MM.1S (cell line): ENCODE measurements around the gene RILPL1.
"Not testable (repeated sequence)": the region's sequence is repeated elsewhere in the genome, so short reads cannot be mapped to it uniquely, and the experiment has no call there.

Experiments
- DNase-seq: peaks from one replicate; pipeline ENCODE4 v3.0.0-alpha.2; 2015
- H2AFZ ChIP-seq: fragments of 300-600 bp; sonication (generic); 2 replicates; pipeline ENCODE4 v1.6.0; 2016; ENCODE audit warnings: antibody characterized with exemption, low read length
- H3F3A ChIP-seq: fragments of 300-600 bp; sonication (generic); 2 replicates; pipeline ENCODE4 v1.6.1; 2016; ENCODE audit warnings: mild to moderate bottlenecking, antibody characterized with exemption, low read length, moderate library complexity, mixed read lengths; ENCODE audit not compliant: insufficient read depth
- H3K27ac ChIP-seq: fragments of 300-600 bp; sonication (generic); 2 replicates; pipeline ENCODE4 v1.5.1; 2016; ENCODE audit warnings: mild to moderate bottlenecking, low read length
- H3K27me3 ChIP-seq: fragments of 300-600 bp; sonication (generic); replicated peaks from 2 replicates; pipeline ENCODE4 v1.6.0; 2016; ENCODE audit warnings: low read length; ENCODE audit not compliant: insufficient read depth
- H3K36me3 ChIP-seq: fragments of 300-600 bp; sonication (generic); replicated peaks from 2 replicates; pipeline ENCODE4 v1.6.1; 2016; ENCODE audit warnings: mild to moderate bottlenecking, low read length, mixed read lengths; ENCODE audit not compliant: insufficient read depth
- H3K4me1 ChIP-seq: fragments of 300-600 bp; sonication (generic); 2 replicates; pipeline ENCODE4 v1.6.1; 2016; ENCODE audit warnings: low read length, mixed read lengths
- H3K4me2 ChIP-seq: fragments of 300-600 bp; sonication (generic); 2 replicates; pipeline ENCODE4 v1.6.0; 2016; ENCODE audit warnings: low read depth, low read length
- H3K4me3 ChIP-seq: fragments of 300-600 bp; sonication (generic); 2 replicates; pipeline ENCODE4 v1.5.1; 2016; ENCODE audit warnings: low read length, mixed read lengths
- H3K79me2 ChIP-seq: fragments of 300-600 bp; sonication (generic); 2 replicates; pipeline ENCODE4 v1.6.1; 2016; ENCODE audit warnings: mixed run types, low read length, mixed read lengths
- H3K9ac ChIP-seq: fragments of 300-600 bp; sonication (generic); 2 replicates; pipeline ENCODE4 v1.6.1; 2016; ENCODE audit warnings: low read length, mixed read lengths
- H3K9me2 ChIP-seq: fragments of 300-600 bp; sonication (generic); replicated peaks from 2 replicates; pipeline ENCODE4 v1.6.1; 2016; ENCODE audit warnings: mild to moderate bottlenecking, low read length, mixed read lengths; ENCODE audit not compliant: insufficient read depth
- H3K9me3 ChIP-seq: fragments of 300-600 bp; sonication (generic); replicated peaks from 2 replicates; pipeline ENCODE4 v1.6.1; 2016; ENCODE audit warnings: mild to moderate bottlenecking, low read length, mixed read lengths; ENCODE audit not compliant: insufficient read depth
- H4K20me1 ChIP-seq: fragments of 300-600 bp; sonication (generic); 2 replicates; pipeline ENCODE4 v1.6.1; 2016; ENCODE audit warnings: mild to moderate bottlenecking, low read length, moderate library complexity, mixed read lengths; ENCODE audit not compliant: insufficient read depth
- EZH2 ChIP-seq: fragments of 300-600 bp; sonication (generic); optimal IDR thresholded peaks from 2 replicates; pipeline ENCODE3; 2017; ENCODE audit warnings: low read depth, mild to moderate bottlenecking, antibody characterized with exemption, low read length, mixed read lengths
- EZH2phosphoT487 ChIP-seq: fragments of 300-600 bp; sonication (generic); IDR thresholded peaks from 2 replicates; pipeline ENCODE4 v1.6.1; 2018; ENCODE audit warnings: antibody characterized with exemption, low read length
- TF ChIP-seq, protein P1 (sequence below): fragments of 300-600 bp; sonication (generic); IDR thresholded peaks from 2 replicates; pipeline ENCODE4 v1.5.1; 2016; ENCODE audit warnings: antibody characterized with exemption, low read length, mixed read lengths

The RILPL1 gene

DNA sequence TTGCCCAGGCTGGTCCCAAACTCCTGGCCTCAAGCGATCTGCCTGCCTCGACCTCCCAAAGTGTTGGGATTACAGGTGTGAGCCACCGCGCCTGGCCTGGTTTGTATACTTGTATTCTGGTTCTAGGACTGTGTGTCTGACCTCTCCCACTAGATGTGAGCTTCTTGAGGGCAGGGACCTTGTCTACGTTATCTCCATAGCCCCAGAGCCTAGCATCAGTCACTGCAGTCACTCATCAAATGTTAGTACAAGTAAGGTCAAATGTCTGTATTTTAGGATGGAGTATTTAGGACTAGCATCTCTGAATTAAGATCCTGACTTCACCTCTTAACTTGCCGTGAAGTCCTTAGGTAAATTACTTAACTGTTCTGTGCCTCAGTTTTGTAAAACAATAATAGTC is 99.9 kb downstream of the RILPL1 start:
- no peak overlapping the region for H3K4me2 ChIP-seq
- H4K20me1 ChIP-seq, result no peaks in the 10 kb centered on the region
- H3K4me1 ChIP-seq, result no peaks in the 10 kb centered on the region

DNA sequence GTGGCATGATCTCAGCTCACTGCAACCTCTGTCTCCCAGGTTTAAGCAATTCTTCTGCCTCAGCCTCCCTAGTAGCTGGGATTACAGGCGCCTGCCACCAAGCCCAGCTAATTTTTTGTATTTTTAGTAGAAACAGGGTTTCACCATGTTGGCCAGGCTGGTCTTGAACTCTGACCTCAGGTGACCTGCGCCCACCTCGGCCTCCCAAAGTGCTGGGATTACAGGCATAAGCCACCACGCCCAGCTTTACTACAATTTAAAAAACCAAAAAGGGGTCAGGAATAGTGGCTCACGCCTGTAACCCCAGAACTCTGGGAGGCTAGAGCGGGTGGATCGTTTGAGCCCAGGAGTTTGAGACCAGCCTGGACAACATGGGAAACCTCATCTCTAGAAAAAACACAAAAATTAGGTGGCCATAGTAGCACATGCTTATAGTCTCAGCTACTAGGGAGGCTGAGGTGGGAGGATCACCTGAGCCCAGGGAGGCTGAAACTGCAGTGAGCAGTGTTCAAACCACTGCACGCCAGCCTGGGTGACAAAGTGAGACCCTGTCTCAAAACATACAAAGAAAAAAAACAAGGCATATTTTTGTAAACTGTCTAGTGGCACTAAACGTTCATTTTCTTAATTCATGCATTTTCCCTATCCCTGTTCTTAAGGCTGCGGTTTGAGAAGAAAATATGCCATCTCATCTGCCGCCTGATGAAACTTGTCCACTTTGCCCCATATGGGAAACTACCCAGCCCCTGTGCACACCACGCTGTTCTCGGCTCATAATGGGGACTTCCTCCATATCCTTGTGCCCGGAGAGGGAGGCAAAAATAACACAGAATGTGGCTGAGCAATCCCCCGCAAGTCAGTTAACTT is 101.3 kb downstream of the RILPL1 start:
- not testable (repeated sequence) for H3K27ac ChIP-seq, DNase-seq, H3K4me2 ChIP-seq, H2AFZ ChIP-seq, H3K79me2 ChIP-seq, H3K9me3 ChIP-seq, H3K9ac ChIP-seq, H3F3A ChIP-seq, H3K36me3 ChIP-seq, H3K9me2 ChIP-seq, H3K4me1 ChIP-seq, H3K4me3 ChIP-seq, H4K20me1 ChIP-seq, H3K27me3 ChIP-seq

More for the DNA sequence above, 99.9 kb downstream of the RILPL1 start:
- Histone ChIP-seq H3F3A (no peaks in the 10 kb centered on the region), H3K4me3 (no peak overlapping the region), H2AFZ (no peak overlapping the region), H3K36me3 (no peaks in the 10 kb centered on the region), H3K9me3 (no peaks in the 10 kb centered on the region), H3K27me3 (no peaks in the 10 kb centered on the region), H3K9me2 (no peaks in the 10 kb centered on the region), H3K27ac (no peak overlapping the region), H3K9ac (no peak overlapping the region), H3K79me2 (peaks cover 3% of the 10 kb centered on the region; the same call in 1 of the 2 replicates)
- no peak for DNase-seq
- TF ChIP-seq, protein P1, sequence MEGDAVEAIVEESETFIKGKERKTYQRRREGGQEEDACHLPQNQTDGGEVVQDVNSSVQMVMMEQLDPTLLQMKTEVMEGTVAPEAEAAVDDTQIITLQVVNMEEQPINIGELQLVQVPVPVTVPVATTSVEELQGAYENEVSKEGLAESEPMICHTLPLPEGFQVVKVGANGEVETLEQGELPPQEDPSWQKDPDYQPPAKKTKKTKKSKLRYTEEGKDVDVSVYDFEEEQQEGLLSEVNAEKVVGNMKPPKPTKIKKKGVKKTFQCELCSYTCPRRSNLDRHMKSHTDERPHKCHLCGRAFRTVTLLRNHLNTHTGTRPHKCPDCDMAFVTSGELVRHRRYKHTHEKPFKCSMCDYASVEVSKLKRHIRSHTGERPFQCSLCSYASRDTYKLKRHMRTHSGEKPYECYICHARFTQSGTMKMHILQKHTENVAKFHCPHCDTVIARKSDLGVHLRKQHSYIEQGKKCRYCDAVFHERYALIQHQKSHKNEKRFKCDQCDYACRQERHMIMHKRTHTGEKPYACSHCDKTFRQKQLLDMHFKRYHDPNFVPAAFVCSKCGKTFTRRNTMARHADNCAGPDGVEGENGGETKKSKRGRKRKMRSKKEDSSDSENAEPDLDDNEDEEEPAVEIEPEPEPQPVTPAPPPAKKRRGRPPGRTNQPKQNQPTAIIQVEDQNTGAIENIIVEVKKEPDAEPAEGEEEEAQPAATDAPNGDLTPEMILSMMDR, result no peak
- TF ChIP-seq EZH2phosphoT487 (no peak), EZH2 (no peak)

DNA sequence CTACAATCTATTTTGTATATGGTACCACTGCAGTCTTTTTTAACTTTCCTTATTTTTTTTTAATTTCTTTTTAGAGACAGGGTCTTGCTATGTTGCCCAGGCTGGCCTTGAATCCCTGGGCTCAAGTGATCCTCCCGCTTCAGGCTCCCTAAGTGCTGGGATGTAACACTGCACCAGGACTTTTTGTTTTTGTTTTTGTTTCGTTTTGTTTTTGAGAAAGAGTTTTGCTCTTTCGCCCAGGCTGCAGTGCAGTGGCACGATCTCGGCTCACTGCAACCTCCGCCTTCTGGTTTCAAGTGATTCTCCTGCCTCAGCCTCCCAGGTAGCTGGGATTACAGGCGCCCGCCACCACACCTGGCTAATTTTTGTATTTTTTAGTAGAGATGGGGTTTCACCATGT is 104.4 kb downstream of the RILPL1 start:
- H3K27ac ChIP-seq, H3K9me2 ChIP-seq, H4K20me1 ChIP-seq, H2AFZ ChIP-seq, H3K27me3 ChIP-seq, H3K9me3 ChIP-seq, H3F3A ChIP-seq, H3K4me2 ChIP-seq, H3K4me1 ChIP-seq, H3K79me2 ChIP-seq, DNase-seq, H3K4me3 ChIP-seq, H3K9ac ChIP-seq, H3K36me3 ChIP-seq: not testable (repeated sequence)

DNA sequence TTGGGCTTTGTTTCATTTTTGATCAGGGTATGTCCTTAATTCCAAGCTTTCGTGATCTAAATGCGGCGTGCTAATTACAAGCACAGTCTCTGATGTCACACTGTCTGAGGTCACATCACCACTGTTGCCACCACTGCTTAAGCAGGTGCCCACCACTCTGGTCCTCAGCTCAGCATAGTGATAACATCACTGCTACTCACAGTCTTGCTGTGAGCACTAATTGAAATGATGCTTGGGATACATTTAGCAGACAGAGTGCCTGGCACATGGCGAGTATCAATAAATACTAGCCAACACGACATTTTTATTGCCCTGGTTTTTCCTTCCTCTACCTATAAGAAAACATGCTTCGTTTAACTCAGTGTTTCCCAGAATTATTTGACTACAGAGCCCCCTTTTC is 104.9 kb downstream of the RILPL1 start:
- Histone ChIP-seq H3K36me3 (no peaks in the 10 kb centered on the region), H3K4me3 (no peak overlapping the region), H3K9me2 (no peaks in the 10 kb centered on the region), H3K4me2 (no peak overlapping the region), H3K79me2 (no peaks in the 10 kb centered on the region), H3F3A (no peaks in the 10 kb centered on the region), H3K27me3 (no peaks in the 10 kb centered on the region), H3K27ac (no peak overlapping the region), H3K9ac (no peak overlapping the region), H3K9me3 (no peaks in the 10 kb centered on the region), H2AFZ (no peak overlapping the region), H3K4me1 (no peaks in the 10 kb centered on the region), H4K20me1 (no peaks in the 10 kb centered on the region)
- no peak for TF ChIP-seq EZH2
- TF ChIP-seq EZH2phosphoT487, result no peak
- TF ChIP-seq, protein P1, result no peak
- DNase-seq, result no peak
